HAP-1 (cell line): ENCODE measurements around the gene TBL3.

ENCODE experiments used
- DNase-seq, 2 experiments: peaks; one replicate each; pipeline ENCODE4 v3.0.0-alpha.2; 2016 to 2020; ENCODE audit warnings: low spot score in 2 of 2
- H3K27me3 ChIP-seq: fragments of 250-450 bp; sonication (Bioruptor Pico); 2 replicates; pipeline ENCODE4 v1.5.1; 2020; ENCODE audit warnings: low read depth, mild to moderate bottlenecking, moderate library complexity
- H3K36me3 ChIP-seq: fragments of 250-450 bp; sonication (Bioruptor Pico); replicated peaks from 2 replicates; pipeline ENCODE4 v1.5.1; 2020; ENCODE audit warnings: mild to moderate bottlenecking
- H3K4me1 ChIP-seq: fragments of 250-450 bp; sonication (Bioruptor Pico); 2 replicates; pipeline ENCODE4 v1.5.1; 2020; ENCODE audit warnings: mild to moderate bottlenecking
- H3K4me3 ChIP-seq: fragments of 250-450 bp; sonication (Bioruptor Pico); 2 replicates; pipeline ENCODE4 v1.5.1; 2020; ENCODE audit warnings: mild to moderate bottlenecking, moderate library complexity
- H3K9me3 ChIP-seq: fragments of 250-450 bp; sonication (Bioruptor Pico); 2 replicates; pipeline ENCODE4 v1.5.1; 2020; ENCODE audit warnings: mild to moderate bottlenecking, moderate library complexity
- in situ Hi-C: fragments of 300-500 bp; cut with MboI; formaldehyde crosslinking; loops from 3 replicates; pipeline ENCODE4 v1.14.3; 2020; ENCODE audit warnings: low sequenced_read_pairs, inconsistent platforms, mixed read lengths

TBL3 gene

GRCh38 chr16:1971796-1972489 is at the start of gene TBL3:
TSS of gene TBL3 (plus strand) at chr16:1972053. CDS start at chr16:1972165, 112 bp downstream.
- no peaks in the 10 kb centered on the region for H3K27me3 ChIP-seq
- peak; percentile 86 to 95 for DNase-seq
- no peaks in the 10 kb centered on the region for H3K9me3 ChIP-seq
- H3K36me3 ChIP-seq, result peaks cover 31% of the 10 kb centered on the region
- no peaks in the 10 kb centered on the region for H3K4me1 ChIP-seq
- in situ Hi-C loops, result no loop called here
- peak within 1 kb of the TSS; percentile 100 for H3K4me3 ChIP-seq

- H3K27me3 ChIP-seq, result peaks cover 29% of the 10 kb centered on the region
- no peaks in the 10 kb centered on the region for H3K36me3 ChIP-seq
- H3K4me1 ChIP-seq, result peaks cover 14% of the 10 kb centered on the region
- in situ Hi-C loops, result no loop called here
- H3K9me3 ChIP-seq, result no peaks in the 10 kb centered on the region; the same call in 1 of the 2 replicates
- no peak for DNase-seq
- H3K4me3 ChIP-seq, result no peak overlapping the region
Measured at GRCh38 chr16:1922357-1922756, 49.5 kb upstream of the TBL3 start.

GRCh38 chr16:1923299-1924034 is 48.4 kb upstream of the TBL3 start:
- Histone ChIP-seq H3K4me1 (peaks cover 14% of the 10 kb centered on the region), H3K4me3 (no peak overlapping the region), H3K36me3 (no peaks in the 10 kb centered on the region), H3K9me3 (no peaks in the 10 kb centered on the region; the same call in 1 of the 2 replicates), H3K27me3 (peaks cover 24% of the 10 kb centered on the region)
- DNase-seq, result peak; percentile 84 to 89
- in situ Hi-C loops, result no loop called here

- Histone ChIP-seq H3K27me3 (peaks cover 18% of the 10 kb centered on the region), H3K9me3 (no peaks in the 10 kb centered on the region; the same call in 1 of the 2 replicates), H3K4me1 (peaks cover 15% of the 10 kb centered on the region), H3K36me3 (no peaks in the 10 kb centered on the region), H3K4me3 (no peak overlapping the region)
- DNase-seq, result no peak
- in situ Hi-C loops, result no loop called here
Measured at GRCh38 chr16:1924095-1924494, 47.8 kb upstream of the TBL3 start.

DNA sequence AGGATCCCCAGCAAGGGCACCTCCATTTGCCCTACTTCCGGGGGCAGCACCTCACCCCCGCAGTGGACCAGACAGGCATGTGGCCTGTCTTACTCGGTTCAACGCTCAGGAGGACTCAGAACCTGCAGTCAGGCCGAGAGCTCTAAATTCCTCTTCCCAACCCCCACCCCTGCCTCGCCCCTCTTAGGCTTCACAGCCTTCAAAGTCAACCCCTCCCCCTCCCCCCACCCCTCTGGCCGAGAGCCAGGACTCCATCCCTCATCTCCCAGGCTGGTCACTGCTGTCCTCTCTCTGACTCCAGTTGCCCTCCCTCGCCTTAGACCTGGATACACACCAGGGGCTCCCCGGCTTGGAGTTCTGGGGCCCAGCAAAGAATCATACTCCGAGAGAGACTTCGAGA is 45.6 kb upstream of the TBL3 start:
- Histone ChIP-seq H3K9me3 (no peaks in the 10 kb centered on the region; the same call in 1 of the 2 replicates), H3K4me3 (no peak overlapping the region), H3K36me3 (no peaks in the 10 kb centered on the region), H3K4me1 (peaks cover 10% of the 10 kb centered on the region), H3K27me3 (peaks cover 2% of the 10 kb centered on the region; the same call in 1 of the 2 replicates)
- no peak for DNase-seq
- in situ Hi-C loops, result no loop called here

DNA sequence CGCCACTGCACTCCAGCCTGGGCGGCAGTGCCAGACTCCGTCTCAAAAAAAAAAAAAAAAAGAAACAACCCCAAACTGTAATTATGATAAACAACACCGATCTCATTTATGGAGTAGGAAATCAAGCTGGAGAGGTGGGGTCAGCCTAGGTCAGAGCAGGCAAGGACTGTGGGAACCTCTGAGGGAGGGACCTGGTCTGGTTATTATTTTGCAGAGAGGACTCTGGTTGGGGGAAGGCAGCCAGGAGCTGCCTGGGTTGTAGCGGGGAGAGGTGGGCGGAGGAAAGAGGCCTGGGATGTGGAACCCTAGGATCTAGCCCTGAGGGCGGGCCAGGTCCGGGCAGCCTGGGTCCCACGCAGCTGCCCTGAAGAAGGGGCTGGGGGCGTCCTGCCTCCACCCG is 42.7 kb upstream of the TBL3 start:
- in situ Hi-C loops, result no loop called here
- H3K36me3 ChIP-seq, result no peaks in the 10 kb centered on the region
- H3K4me3 ChIP-seq, result peak overlapping the region; percentile 26
- no peaks in the 10 kb centered on the region for H3K27me3 ChIP-seq
- peak in 1 of 2 experiments; percentile 64 for DNase-seq
- peaks cover 3% of the 10 kb centered on the region; the same call in 1 of the 2 replicates for H3K4me1 ChIP-seq
- H3K9me3 ChIP-seq, result no peaks in the 10 kb centered on the region

DNA sequence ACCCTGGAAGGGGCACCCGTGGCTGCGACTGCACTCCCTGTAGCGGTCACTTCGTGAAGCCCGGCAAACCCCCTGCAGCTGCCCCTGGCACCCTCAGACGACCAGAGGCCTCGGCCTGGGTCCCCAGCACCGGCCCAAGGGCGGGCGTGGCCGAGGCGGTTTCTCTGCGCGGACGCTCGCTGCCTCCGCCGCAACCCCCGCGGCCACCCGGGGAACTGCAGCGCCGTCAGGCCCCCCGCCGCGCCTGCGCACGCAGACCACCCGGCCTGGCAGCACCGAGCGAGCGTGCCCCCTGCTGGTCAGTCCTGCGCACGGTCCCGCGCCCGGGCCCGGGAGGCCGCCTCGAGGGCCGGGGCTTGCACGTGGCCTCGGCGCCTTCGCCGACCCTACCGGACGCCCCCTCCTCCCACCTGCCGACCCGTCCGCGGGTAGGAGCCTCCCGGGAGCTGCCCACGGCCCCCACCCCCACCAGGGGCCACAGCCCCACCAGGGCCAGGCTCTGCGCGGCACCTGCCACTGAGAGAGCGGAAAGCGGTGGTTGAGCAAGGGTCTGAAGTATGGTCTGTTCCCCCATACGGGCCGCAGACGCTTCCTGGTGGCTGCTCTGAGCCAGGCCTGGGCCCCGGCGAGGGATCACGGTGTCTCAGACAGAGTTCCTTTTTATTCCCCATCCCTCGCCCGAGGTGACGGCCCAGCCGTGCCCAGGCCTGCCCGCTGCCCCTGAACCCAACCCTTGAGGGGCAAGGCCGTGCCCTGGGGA is 42.1 kb upstream of the TBL3 start:
- H3K4me3 ChIP-seq, result peak overlapping the region; percentile 26
- H3K27me3 ChIP-seq, result no peaks in the 10 kb centered on the region
- peak; percentile 79 to 95 for DNase-seq
- H3K4me1 ChIP-seq, result peaks cover 3% of the 10 kb centered on the region; the same call in 1 of the 2 replicates
- no peaks in the 10 kb centered on the region for H3K9me3 ChIP-seq
- in situ Hi-C loops, result loop anchor here (5.0 kb wide), 1 partner anchor 72 kb away; no protein-coding TSS in a partner anchor
- H3K36me3 ChIP-seq, result no peaks in the 10 kb centered on the region

DNA sequence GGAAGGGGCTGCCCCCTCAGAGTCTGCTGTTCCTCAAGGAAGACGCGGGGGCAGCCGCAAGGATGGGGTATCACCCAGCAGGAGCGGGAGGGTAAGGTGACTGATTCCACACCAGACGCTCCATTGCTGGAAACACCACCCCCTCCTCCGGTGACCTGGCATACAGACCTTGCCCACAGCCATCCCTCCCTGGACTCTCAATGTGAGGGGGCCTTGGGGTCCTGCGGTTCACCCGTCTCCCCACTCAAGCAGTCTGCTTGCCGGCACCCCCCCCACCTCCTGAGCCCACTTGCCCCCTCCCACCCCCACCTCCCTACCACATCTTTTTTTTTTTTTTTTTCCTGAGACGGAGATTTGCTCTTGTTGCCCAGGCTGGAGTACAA is 41.5 kb upstream of the TBL3 start:
- Histone ChIP-seq H3K27me3 (no peaks in the 10 kb centered on the region), H3K9me3 (no peaks in the 10 kb centered on the region), H3K36me3 (no peaks in the 10 kb centered on the region), H3K4me1 (peaks cover 3% of the 10 kb centered on the region; the same call in 1 of the 2 replicates), H3K4me3 (no peak overlapping the region)
- no peak for DNase-seq
- in situ Hi-C loops, result loop anchor here (5.0 kb wide), 1 partner anchor 73 kb away; no protein-coding TSS in a partner anchor

GRCh38 chr16:1932050-1933028 is 39.5 kb upstream of the TBL3 start:
- no peak overlapping the region for H3K4me3 ChIP-seq
- H3K36me3 ChIP-seq, result no peaks in the 10 kb centered on the region
- H3K27me3 ChIP-seq, result no peaks in the 10 kb centered on the region
- in situ Hi-C loops, result loop anchor here (5.0 kb wide), 1 partner anchor 75 kb away; no protein-coding TSS in a partner anchor
- H3K9me3 ChIP-seq, result no peaks in the 10 kb centered on the region
- H3K4me1 ChIP-seq, result peaks cover 3% of the 10 kb centered on the region; the same call in 1 of the 2 replicates
- DNase-seq, result no peak

GRCh38 chr16:1933097-1933661 is 38.7 kb upstream of the TBL3 start:
- H3K27me3 ChIP-seq, result no peaks in the 10 kb centered on the region
- peaks cover 3% of the 10 kb centered on the region; the same call in 1 of the 2 replicates for H3K4me1 ChIP-seq
- DNase-seq, result no peak
- no peaks in the 10 kb centered on the region for H3K9me3 ChIP-seq
- H3K4me3 ChIP-seq, result no peak overlapping the region
- H3K36me3 ChIP-seq, result peaks cover 1% of the 10 kb centered on the region; the same call in 1 of the 2 replicates
- in situ Hi-C loops, result loop anchor here (5.0 kb wide), 1 partner anchor 76 kb away; no protein-coding TSS in a partner anchor

DNA sequence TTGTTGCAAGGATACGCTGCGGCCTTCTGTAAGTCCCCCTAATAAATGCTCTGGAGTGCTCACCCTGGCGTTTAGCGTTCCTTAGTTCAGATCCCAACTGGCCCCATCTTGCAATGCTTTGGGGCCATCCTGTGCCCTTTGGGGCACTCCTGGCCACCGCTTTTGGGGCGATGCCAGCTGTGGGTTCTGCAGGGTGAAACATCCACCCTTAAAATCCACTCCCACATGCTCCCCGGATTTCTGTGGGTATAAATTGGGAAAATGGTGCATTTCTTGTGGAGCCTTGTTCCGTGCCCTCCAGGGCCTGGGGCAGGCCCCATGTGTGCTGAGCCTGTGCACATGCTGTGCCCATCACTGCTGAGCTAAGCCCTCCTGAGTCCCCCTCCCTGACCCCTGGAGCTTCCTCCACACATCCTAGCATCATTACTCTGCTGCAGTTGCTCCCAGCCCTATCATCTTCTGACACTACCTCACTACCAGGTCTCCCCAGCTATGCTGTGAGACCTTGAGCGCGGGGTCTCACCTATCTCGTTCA is 34.8 kb upstream of the TBL3 start:
- Histone ChIP-seq H3K4me1 (no peaks in the 10 kb centered on the region), H3K36me3 (peaks cover 19% of the 10 kb centered on the region), H3K27me3 (no peaks in the 10 kb centered on the region), H3K9me3 (no peaks in the 10 kb centered on the region), H3K4me3 (no peak overlapping the region)
- in situ Hi-C loops, result no loop called here
- DNase-seq, result no peak

- in situ Hi-C loops, result no loop called here
- peaks cover under 1% of the 10 kb centered on the region; the same call in 1 of the 2 replicates for H3K4me1 ChIP-seq
- H3K9me3 ChIP-seq, result no peaks in the 10 kb centered on the region
- no peak overlapping the region for H3K4me3 ChIP-seq
- H3K27me3 ChIP-seq, result no peaks in the 10 kb centered on the region
- no peak for DNase-seq
- H3K36me3 ChIP-seq, result peaks cover 19% of the 10 kb centered on the region
Measured at GRCh38 chr16:1938316-1938715, 33.5 kb upstream of the TBL3 start.
